Sigmoid colon (tissue), 7 donors: ENCODE data around the gene HAUS3. TPM values are rescaled to one million over a fixed set of nuclear protein-coding genes. Genes with fewer than 3 reads are reported as not detected.
A peak's percentile ranks its signal among the peaks of the same experiment; 100 is the strongest.

ENCODE experiments used
- DNase-seq: peaks from one replicate; pipeline ENCODE4 v3.0.0-alpha.2; 2019
- H3K27ac ChIP-seq, 4 donors: fragments of 200-600 bp; sonication (generic); one replicate each; pipeline ENCODE4 v1.5.1; 2016 to 2019; ENCODE audit warnings: mild to moderate bottlenecking in 1 of 4
- H3K27me3 ChIP-seq, 3 donors: fragments of 200-600 bp; sonication (generic); one replicate each; pipeline ENCODE4 v1.5.1; 2019; ENCODE audit warnings: mild to moderate bottlenecking in 1 of 3
- H3K36me3 ChIP-seq, 4 donors: fragments of 200-600 bp; sonication (generic); one replicate each; pipeline ENCODE4 v1.5.1; 2016 to 2019
- H3K4me1 ChIP-seq, 4 donors: fragments of 200-600 bp; sonication (generic); one replicate each; pipeline ENCODE4 v1.5.1; 2017 to 2019
- H3K4me3 ChIP-seq, 4 donors: fragments of 200-600 bp; sonication (generic); one replicate each; pipeline ENCODE4 v1.5.1; 2017 to 2019; ENCODE audit warnings: mild to moderate bottlenecking in 2 of 4, moderate library complexity in 1 of 4
- H3K9me3 ChIP-seq, 4 donors: fragments of 200-600 bp in 3 of 4; sonication (generic) in 3 of 4; one replicate each; pipeline versions ENCODE4 v1.5.1 to v1.6.1; 2013 to 2019
- CTCF ChIP-seq, 4 experiments: fragments of 450-650 bp in 3 of 4; fragments of 200-600 bp in 1 of 4; IDR thresholded peaks; one replicate each; pipeline ENCODE4 v1.5.1; 2016 to 2019; ENCODE audit warnings: antibody characterized with exemption in 4 of 4, mild to moderate bottlenecking in 3 of 4, moderate library complexity in 2 of 4
- EP300 ChIP-seq, 4 donors: sonication (generic); formaldehyde crosslinking; IDR thresholded peaks; one replicate each; pipeline ENCODE4 v1.6.1; 2017; ENCODE audit warnings: antibody characterized with exemption in 4 of 4
- POLR2A ChIP-seq, 2 donors: fragments of 450-650 bp; IDR thresholded peaks; one replicate each; pipeline ENCODE4 v1.6.1; 2016; ENCODE audit warnings: antibody characterized with exemption in 2 of 2, mild to moderate bottlenecking in 2 of 2, moderate library complexity in 2 of 2
- POLR2AphosphoS5 ChIP-seq, 4 donors: sonication (generic); formaldehyde crosslinking; IDR thresholded peaks; one replicate each; pipeline ENCODE4 v1.6.1; 2017; ENCODE audit warnings: antibody characterized with exemption in 4 of 4
- WGBS, 2 donors: extraction: QIAGEN DNeasy Blood & Tissue Kit; methylation state at CpG; one replicate each; pipeline ENCODE4 v1.1.7; 2013; 5-methylcytosine and 5-hydroxymethylcytosine counted together
- intact Hi-C: fragments of 100-400 bp; cut with DNase I; formaldehyde crosslinking; loops from one replicate; pipeline ENCODE4 v1.15.1; 2023
- polyA plus RNA-seq, 3 donors: library from polyadenylated mRNA; stranded (reverse); fragments of 200-250 nt; gene quantifications; one replicate each; pipeline ENCODE4 v1.2.3, GENCODE V29; 2013
- total RNA-seq, 4 donors: library from RNA; depleted of rRNA; stranded (reverse); fragments of >200 nt; gene quantifications; one replicate each; pipeline ENCODE4 v1.1.0, GENCODE V29; 2016
- donor health status: healthy with polysubstance abuse.
- donor health status: Bipolar disorder and iron deficiency.
- donor health status: healthy.

HAUS3 gene
- total and polyA plus RNA-seq, 7 donors = 3.2 to 18.5 (median 12.1) TPM

- 25 to 33% methylated on average over 5 of the region's 5 CpGs for WGBS, 2 donors
- peaks cover 0 to 21% (median 7%) of the 10 kb centered on the region in 4 donors for H3K36me3 ChIP-seq
- no peaks in the 10 kb centered on the region for H3K27me3 ChIP-seq
- DNase-seq = peak; percentile 78
- no peaks in the 10 kb centered on the region for H3K9me3 ChIP-seq
- TF ChIP-seq CTCF (IDR thresholded peaks at IDR 0.05) (no peak), POLR2AphosphoS5 (IDR thresholded peaks at IDR 0.05) (no peak), POLR2A (IDR thresholded peaks at IDR 0.05) (no peak), EP300 (IDR thresholded peaks at IDR 0.05) (no peak)
- peak overlapping the region; percentile 10 to 55 (median 48) for H3K27ac ChIP-seq
- peaks cover 0 to 40% (median 34%) of the 10 kb centered on the region in 4 donors for H3K4me1 ChIP-seq
- no peak overlapping the region for H3K4me3 ChIP-seq
- intact Hi-C loops = loop anchor here (5.0 kb wide), 2 partner anchors 173 to 218 kb away; partner anchors contain the start of genes CFAP99 and ZFYVE28
These were observed 1.9 kb upstream of the HAUS3 start for GRCh38 chr4:2243681-2244380.

- Histone ChIP-seq H3K27ac (peak overlapping the region; percentile 80 to 84 (median 82)), H3K4me3 (peak overlapping the region; percentile 72 to 86 (median 85)), H3K36me3 (peaks cover 0 to 13% (median 2%) of the 10 kb centered on the region in 4 donors), H3K9me3 (no peaks in the 10 kb centered on the region), H3K4me1 (peaks cover 0 to 51% (median 41%) of the 10 kb centered on the region in 4 donors), H3K27me3 (no peaks in the 10 kb centered on the region)
- no peak for DNase-seq
- 1 to 3% methylated on average over 7 of the region's 7 CpGs for WGBS, 2 donors
- no peak for TF ChIP-seq POLR2AphosphoS5 (IDR thresholded peaks at IDR 0.05)
- TF ChIP-seq CTCF (IDR thresholded peaks at IDR 0.05) = no peak
- no peak for TF ChIP-seq POLR2A (IDR thresholded peaks at IDR 0.05)
- no peak for TF ChIP-seq EP300 (IDR thresholded peaks at IDR 0.05)
- intact Hi-C loops = loop anchor here (5.0 kb wide), 2 partner anchors 176 to 221 kb away; partner anchors contain the start of genes CFAP99 and ZFYVE28
These were observed 918 bp downstream of the HAUS3 start for GRCh38 chr4:2241003-2241402.

- Histone ChIP-seq H3K27ac (no peak overlapping the region), H3K4me3 (no peak overlapping the region), H3K9me3 (no peaks in the 10 kb centered on the region), H3K27me3 (no peaks in the 10 kb centered on the region), H3K36me3 (peaks cover 0 to 37% (median 7%) of the 10 kb centered on the region in 4 donors), H3K4me1 (peaks cover 0 to 44% (median 28%) of the 10 kb centered on the region in 4 donors)
- whole genome bisulfite sequencing, 2 donors = 61 to 69% methylated on average over 3 of the region's 3 CpGs
- no peak for DNase-seq
- intact Hi-C loops = no loop called here
- TF ChIP-seq EP300 (IDR thresholded peaks at IDR 0.05) = no peak
- TF ChIP-seq POLR2AphosphoS5 (IDR thresholded peaks at IDR 0.05) = no peak
- no peak for TF ChIP-seq POLR2A (IDR thresholded peaks at IDR 0.05)
- no peak for TF ChIP-seq CTCF (IDR thresholded peaks at IDR 0.05)
These were observed 4.8 kb downstream of the HAUS3 start for GRCh38 chr4:2236944-2237666.

GRCh38 chr4:2231082-2231481 is 10.8 kb downstream of the HAUS3 start:
- Histone ChIP-seq H3K36me3 (peaks cover 0 to 36% (median 6%) of the 10 kb centered on the region in 4 donors), H3K27ac (no peak overlapping the region), H3K9me3 (no peaks in the 10 kb centered on the region), H3K4me3 (no peak overlapping the region), H3K4me1 (no peaks in the 10 kb centered on the region), H3K27me3 (no peaks in the 10 kb centered on the region)
- DNase-seq = no peak
- WGBS, 2 donors = 98% methylated on average over 6 of the region's 6 CpGs
- intact Hi-C loops = no loop called here
- no peak for TF ChIP-seq CTCF (IDR thresholded peaks at IDR 0.05)
- TF ChIP-seq POLR2AphosphoS5 (IDR thresholded peaks at IDR 0.05) = no peak
- no peak for TF ChIP-seq POLR2A (IDR thresholded peaks at IDR 0.05)
- no peak for TF ChIP-seq EP300 (IDR thresholded peaks at IDR 0.05)
